Neural progenitor cell (in vitro differentiated cells): Measurements from ENCODE around the gene LGALS3BP.
A peak's percentile ranks its signal among the peaks of the same experiment; 100 is the strongest.

Source experiments
- EZH2 ChIP-seq: fragments of 200-600 bp; sonication (generic); IDR thresholded peaks from 2 replicates; pipeline ENCODE4 v1.6.1; 2017; ENCODE audit warnings: antibody characterized with exemption, mild to moderate bottlenecking, moderate library complexity
- EZH2phosphoT487 ChIP-seq: fragments of 200-600 bp; sonication (generic); IDR thresholded peaks from 2 replicates; pipeline ENCODE4 v1.6.1; 2017; ENCODE audit warnings: antibody characterized with exemption
- TF ChIP-seq, protein P1 (sequence below): fragments of 200-600 bp; sonication (generic); IDR thresholded peaks from 2 replicates; pipeline ENCODE4 v1.5.1; 2017; ENCODE audit warnings: antibody characterized with exemption, mild to moderate bottlenecking

DNA sequence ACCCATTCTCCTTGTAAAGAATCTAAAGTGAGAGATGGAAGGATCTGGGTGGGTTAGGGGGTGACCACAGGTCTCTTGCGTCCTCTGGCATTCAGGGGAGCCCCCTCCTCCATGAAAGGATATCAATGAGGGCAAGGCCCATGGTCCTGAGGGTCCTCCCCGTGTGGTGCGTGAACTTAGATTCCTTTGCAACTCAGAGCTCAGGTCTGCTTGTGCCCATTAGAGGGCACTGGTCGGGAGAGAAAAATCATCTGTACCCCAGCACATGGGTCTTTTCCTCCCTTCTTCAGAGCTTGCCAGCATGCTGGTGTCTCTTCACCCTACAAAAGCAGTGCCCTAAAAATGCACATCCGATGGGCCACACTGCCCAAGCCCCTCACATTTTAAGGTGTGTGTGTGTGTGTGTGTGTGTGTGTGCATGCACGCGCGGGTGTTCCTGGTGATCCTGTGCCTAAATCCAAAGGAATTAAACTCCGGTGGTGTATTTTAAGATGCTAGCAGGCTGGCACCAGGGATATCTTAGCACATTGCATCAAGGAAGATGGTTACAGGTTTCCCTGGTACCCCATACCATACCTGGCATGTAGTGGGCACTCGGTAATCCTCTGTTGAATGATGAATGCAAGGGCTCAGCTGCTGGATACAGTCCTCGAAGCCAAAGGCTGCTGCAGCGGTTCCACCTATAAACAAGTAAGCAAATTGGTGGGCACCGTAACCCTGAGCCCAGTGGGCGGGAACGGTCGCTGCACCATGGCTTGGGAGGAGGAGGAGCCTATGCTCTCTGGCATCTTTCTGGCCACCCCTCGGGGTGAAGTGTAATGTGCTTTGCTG, 49.0 kb upstream of the LGALS3BP start:
- TF ChIP-seq, protein P1, sequence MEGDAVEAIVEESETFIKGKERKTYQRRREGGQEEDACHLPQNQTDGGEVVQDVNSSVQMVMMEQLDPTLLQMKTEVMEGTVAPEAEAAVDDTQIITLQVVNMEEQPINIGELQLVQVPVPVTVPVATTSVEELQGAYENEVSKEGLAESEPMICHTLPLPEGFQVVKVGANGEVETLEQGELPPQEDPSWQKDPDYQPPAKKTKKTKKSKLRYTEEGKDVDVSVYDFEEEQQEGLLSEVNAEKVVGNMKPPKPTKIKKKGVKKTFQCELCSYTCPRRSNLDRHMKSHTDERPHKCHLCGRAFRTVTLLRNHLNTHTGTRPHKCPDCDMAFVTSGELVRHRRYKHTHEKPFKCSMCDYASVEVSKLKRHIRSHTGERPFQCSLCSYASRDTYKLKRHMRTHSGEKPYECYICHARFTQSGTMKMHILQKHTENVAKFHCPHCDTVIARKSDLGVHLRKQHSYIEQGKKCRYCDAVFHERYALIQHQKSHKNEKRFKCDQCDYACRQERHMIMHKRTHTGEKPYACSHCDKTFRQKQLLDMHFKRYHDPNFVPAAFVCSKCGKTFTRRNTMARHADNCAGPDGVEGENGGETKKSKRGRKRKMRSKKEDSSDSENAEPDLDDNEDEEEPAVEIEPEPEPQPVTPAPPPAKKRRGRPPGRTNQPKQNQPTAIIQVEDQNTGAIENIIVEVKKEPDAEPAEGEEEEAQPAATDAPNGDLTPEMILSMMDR = peak; percentile 29
- TF ChIP-seq EZH2 (no peak), EZH2phosphoT487 (no peak)
